WTC11 (cell line): ENCODE results near the gene GDNF.

Experiments
- ATF1 ChIP-seq: sonication (generic); formaldehyde crosslinking; IDR thresholded peaks from 2 replicates; pipeline ENCODE4 v1.8.1; 2023; ENCODE audit warnings: mild to moderate bottlenecking, moderate library complexity, missing genetic modification reagents
- CTCF ChIP-seq: fragments of 200-600 bp; IDR thresholded peaks from 2 replicates; pipeline ENCODE4 v1.8.0; 2022; ENCODE audit warnings: antibody characterized with exemption
- TEAD4 ChIP-seq: sonication (generic); formaldehyde crosslinking; IDR thresholded peaks from 2 replicates; pipeline ENCODE4 v1.8.0; 2022; ENCODE audit warnings: mild to moderate bottlenecking, missing genetic modification reagents

DNA sequence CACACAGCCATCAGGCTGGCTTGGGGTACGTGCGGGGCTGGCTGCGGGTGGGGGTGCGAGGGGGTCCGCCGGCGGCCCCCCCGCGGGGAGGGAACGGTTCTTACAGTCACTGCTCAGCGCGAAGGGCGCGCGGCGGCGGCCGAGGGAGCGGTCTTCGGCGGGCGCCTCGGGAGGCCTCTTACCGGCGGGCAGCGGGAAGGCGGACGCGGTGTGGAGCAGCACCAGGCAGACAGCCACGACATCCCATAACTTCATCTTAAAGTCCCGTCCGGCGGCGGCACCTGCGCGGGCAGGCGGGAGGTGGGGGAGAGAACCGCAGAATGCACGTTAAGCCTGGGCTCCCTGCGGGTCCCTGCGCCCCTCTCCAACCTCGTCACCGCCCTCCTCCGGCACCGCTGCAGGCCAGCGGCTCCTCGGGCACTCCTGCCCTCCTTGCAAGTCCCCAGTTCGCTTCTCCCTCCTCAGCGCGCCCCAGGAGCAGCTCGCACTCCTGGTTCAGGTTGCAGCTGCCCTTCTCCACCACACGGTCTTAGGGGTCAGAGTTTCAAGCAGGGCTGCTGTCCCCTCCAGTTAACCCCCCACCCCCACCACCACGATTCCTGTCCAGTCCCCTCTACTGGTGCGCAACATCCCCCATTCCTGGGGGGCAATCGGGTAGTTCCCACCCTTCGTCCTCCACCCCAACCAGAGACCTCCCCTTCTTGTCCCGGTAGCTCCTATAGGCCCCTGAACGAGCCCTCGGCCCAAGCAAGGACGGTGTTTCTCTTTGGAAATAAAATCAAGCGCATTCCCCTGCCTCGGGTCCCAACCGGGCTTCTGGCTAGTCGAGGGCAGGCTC is 5.1 kb downstream of the GDNF start:
- TF ChIP-seq CTCF (no peak), ATF1 (no peak), TEAD4 (CRISPR knock-in tag) (no peak)
